ENCODE measurements around the gene CBX4. TPM values are rescaled to one million over a fixed set of nuclear protein-coding genes. Genes with fewer than 3 reads are reported as not detected.
A peak's percentile ranks its signal among the peaks of the same experiment; 100 is the strongest.

Gene CBX4
- total and polyA plus RNA-seq, 2 of the 13 experiments (the other 11 are each of a cell fraction or from before 2014, with no cell fraction given): 25.8 to 50.8 TPM

DNA sequence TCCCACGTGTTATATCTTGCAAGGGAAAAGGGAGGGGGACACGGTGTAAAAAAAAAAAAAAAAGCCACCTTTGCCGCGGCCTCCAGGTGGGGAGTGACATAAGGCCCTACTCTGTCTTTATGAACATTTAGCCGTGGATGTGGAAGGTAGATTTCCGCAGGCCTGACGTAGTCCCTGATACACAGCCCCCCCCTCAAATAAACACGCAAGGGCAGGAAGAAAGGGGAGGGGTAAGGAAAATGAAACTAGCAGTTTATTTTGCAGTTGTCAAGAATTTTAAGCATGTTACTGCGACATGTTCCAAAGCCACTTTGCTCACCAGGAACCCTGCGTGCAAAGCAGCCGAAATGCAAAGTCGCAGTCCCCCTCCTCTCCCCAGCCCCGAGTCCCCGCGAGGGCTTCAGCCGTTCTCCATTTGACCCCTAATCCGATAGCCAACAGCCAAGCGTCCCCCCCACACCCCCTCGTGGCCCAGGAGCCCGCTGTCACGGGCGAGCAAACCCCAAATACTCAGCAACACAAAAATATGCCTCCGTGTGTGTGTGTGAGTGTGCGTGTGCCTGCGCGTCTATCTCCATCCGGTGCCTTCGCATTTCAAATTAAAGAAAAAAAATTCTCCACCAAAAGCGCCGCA is 1.2 kb downstream of the CBX4 start (continued):
- TF ChIP-seq POLR2G (IDR thresholded peaks at IDR 0.05; ENCODE audit: low read depth, low read length) (peak; percentile 12; the same call in 1 of the 2 replicates), ZNF549 (CRISPR knock-in tag; IDR thresholded peaks at IDR 0.05) (no peak), ZNF124 (CRISPR knock-in tag; IDR thresholded peaks at IDR 0.05) (no peak), RBAK (CRISPR knock-in tag; IDR thresholded peaks at IDR 0.05) (no peak), ATM (IDR thresholded peaks at IDR 0.05; ENCODE audit: borderline replicate concordance) (no peak), ZNF605 (CRISPR knock-in tag; IDR thresholded peaks at IDR 0.05) (peak; percentile 27; the same call in 1 of the 2 replicates), JARID2 (CRISPR knock-in tag; IDR thresholded peaks at IDR 0.05; ENCODE audit: insufficient replicate concordance) (no peak), CC2D1A (CRISPR knock-in tag; IDR thresholded peaks at IDR 0.05) (no peak), HNF4G (IDR thresholded peaks at IDR 0.05; ENCODE audit: borderline replicate concordance, low read depth, low read length) (no peak), HNF4G (CRISPR knock-in tag; IDR thresholded peaks at IDR 0.05; ENCODE audit: borderline replicate concordance, low read depth) (no peak), SP5 (CRISPR knock-in tag; IDR thresholded peaks at IDR 0.05; ENCODE audit: borderline replicate concordance, low read depth) (no peak), MATR3 (CRISPR knock-in tag; IDR thresholded peaks at IDR 0.05) (no peak), ZFP1 (CRISPR knock-in tag; IDR thresholded peaks at IDR 0.05) (no peak), SRSF1 (optimal IDR thresholded peaks at IDR 0.05; ENCODE audit: low read depth, low read length) (peak; percentile 23)
- TF ChIP-seq, protein P1, sequence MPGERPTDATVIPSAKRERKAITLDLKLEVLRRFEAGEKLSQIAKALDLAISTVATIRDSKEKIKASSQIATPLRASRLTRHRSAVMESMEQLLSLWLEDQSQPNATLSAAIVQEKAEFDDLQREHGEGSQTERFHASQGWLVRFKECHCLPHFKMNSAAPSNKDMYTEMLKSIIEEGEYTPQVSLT (CRISPR knock-in tag; IDR thresholded peaks at IDR 0.05; ENCODE audit: borderline replicate concordance, low read depth): no peak
- TF ChIP-seq, protein P2, sequence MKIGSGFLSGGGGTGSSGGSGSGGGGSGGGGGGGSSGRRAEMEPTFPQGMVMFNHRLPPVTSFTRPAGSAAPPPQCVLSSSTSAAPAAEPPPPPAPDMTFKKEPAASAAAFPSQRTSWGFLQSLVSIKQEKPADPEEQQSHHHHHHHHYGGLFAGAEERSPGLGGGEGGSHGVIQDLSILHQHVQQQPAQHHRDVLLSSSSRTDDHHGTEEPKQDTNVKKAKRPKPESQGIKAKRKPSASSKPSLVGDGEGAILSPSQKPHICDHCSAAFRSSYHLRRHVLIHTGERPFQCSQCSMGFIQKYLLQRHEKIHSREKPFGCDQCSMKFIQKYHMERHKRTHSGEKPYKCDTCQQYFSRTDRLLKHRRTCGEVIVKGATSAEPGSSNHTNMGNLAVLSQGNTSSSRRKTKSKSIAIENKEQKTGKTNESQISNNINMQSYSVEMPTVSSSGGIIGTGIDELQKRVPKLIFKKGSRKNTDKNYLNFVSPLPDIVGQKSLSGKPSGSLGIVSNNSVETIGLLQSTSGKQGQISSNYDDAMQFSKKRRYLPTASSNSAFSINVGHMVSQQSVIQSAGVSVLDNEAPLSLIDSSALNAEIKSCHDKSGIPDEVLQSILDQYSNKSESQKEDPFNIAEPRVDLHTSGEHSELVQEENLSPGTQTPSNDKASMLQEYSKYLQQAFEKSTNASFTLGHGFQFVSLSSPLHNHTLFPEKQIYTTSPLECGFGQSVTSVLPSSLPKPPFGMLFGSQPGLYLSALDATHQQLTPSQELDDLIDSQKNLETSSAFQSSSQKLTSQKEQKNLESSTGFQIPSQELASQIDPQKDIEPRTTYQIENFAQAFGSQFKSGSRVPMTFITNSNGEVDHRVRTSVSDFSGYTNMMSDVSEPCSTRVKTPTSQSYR (CRISPR knock-in tag; IDR thresholded peaks at IDR 0.05; ENCODE audit: borderline replicate concordance): no peak
- TF ChIP-seq, protein P3, sequence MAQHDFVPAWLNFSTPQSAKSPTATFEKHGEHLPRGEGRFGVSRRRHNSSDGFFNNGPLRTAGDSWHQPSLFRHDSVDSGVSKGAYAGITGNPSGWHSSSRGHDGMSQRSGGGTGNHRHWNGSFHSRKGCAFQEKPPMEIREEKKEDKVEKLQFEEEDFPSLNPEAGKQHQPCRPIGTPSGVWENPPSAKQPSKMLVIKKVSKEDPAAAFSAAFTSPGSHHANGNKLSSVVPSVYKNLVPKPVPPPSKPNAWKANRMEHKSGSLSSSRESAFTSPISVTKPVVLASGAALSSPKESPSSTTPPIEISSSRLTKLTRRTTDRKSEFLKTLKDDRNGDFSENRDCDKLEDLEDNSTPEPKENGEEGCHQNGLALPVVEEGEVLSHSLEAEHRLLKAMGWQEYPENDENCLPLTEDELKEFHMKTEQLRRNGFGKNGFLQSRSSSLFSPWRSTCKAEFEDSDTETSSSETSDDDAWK (CRISPR knock-in tag; IDR thresholded peaks at IDR 0.05): no peak
- TF ChIP-seq, protein P4, sequence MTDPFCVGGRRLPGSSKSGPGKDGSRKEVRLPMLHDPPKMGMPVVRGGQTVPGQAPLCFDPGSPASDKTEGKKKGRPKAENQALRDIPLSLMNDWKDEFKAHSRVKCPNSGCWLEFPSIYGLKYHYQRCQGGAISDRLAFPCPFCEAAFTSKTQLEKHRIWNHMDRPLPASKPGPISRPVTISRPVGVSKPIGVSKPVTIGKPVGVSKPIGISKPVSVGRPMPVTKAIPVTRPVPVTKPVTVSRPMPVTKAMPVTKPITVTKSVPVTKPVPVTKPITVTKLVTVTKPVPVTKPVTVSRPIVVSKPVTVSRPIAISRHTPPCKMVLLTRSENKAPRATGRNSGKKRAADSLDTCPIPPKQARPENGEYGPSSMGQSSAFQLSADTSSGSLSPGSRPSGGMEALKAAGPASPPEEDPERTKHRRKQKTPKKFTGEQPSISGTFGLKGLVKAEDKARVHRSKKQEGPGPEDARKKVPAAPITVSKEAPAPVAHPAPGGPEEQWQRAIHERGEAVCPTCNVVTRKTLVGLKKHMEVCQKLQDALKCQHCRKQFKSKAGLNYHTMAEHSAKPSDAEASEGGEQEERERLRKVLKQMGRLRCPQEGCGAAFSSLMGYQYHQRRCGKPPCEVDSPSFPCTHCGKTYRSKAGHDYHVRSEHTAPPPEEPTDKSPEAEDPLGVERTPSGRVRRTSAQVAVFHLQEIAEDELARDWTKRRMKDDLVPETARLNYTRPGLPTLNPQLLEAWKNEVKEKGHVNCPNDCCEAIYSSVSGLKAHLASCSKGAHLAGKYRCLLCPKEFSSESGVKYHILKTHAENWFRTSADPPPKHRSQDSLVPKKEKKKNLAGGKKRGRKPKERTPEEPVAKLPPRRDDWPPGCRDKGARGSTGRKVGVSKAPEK (CRISPR knock-in tag; IDR thresholded peaks at IDR 0.05; ENCODE audit: borderline replicate concordance): no peak
- TF ChIP-seq, protein P5, sequence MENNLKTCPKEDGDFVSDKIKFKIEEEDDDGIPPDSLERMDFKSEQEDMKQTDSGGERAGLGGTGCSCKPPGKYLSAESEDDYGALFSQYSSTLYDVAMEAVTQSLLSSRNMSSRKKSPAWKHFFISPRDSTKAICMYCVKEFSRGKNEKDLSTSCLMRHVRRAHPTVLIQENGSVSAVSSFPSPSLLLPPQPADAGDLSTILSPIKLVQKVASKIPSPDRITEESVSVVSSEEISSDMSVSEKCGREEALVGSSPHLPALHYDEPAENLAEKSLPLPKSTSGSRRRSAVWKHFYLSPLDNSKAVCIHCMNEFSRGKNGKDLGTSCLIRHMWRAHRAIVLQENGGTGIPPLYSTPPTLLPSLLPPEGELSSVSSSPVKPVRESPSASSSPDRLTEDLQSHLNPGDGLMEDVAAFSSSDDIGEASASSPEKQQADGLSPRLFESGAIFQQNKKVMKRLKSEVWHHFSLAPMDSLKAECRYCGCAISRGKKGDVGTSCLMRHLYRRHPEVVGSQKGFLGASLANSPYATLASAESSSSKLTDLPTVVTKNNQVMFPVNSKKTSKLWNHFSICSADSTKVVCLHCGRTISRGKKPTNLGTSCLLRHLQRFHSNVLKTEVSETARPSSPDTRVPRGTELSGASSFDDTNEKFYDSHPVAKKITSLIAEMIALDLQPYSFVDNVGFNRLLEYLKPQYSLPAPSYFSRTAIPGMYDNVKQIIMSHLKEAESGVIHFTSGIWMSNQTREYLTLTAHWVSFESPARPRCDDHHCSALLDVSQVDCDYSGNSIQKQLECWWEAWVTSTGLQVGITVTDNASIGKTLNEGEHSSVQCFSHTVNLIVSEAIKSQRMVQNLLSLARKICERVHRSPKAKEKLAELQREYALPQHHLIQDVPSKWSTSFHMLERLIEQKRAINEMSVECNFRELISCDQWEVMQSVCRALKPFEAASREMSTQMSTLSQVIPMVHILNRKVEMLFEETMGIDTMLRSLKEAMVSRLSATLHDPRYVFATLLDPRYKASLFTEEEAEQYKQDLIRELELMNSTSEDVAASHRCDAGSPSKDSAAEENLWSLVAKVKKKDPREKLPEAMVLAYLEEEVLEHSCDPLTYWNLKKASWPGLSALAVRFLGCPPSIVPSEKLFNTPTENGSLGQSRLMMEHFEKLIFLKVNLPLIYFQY (CRISPR knock-in tag; IDR thresholded peaks at IDR 0.05; ENCODE audit: borderline replicate concordance): no peak
